NCI-H2029 treated with DMSO at 0.1 percent for 48 hours (cell line): ENCODE data around the gene TCP11L1.
"Not testable (repeated sequence)": the region's sequence is repeated elsewhere in the genome, so short reads cannot be mapped to it uniquely, and the experiment has no call there.

ENCODE experiments used
- DNase-seq: peaks from one replicate; lab custom pipeline; 2025; lab: John Stamatoyannopoulos, UW

The TCP11L1 gene

DNA sequence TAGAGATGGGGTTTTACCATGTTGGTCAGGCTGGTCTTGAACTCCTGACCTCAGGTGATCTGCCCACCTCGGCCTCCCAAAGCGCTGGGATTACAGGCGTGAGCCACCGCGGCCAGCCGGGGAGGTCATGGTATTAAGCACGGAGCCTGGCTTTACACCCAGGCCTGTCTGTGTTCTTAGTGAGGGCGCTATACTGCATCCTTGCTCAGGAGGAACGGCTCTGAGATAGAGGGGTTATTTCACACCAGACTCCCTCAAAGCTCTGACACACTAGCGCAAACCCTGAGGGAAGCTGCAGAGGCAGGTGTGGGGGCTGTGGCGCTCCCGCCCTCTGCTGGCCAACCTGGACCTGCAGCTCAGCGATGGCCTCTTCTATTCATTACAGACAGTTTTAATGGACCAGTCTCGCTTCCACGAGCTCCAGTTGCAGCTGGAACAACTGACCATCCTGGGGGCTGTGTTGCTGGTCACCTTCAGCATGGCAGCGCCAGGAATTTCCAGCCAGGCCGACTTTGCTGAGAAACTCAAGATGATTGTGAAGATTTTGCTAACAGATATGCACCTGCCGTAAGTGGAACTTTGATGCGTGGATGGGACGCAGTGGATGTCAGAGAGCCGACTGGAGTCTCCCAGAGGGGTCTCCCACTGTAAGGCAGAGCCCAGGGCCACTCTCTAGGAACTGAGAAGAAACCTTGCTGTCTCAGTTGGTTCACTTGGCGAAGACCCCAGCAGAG lies 26.2 kb downstream of the TCP11L1 start:
- DNase-seq: peak; percentile 32

DNA sequence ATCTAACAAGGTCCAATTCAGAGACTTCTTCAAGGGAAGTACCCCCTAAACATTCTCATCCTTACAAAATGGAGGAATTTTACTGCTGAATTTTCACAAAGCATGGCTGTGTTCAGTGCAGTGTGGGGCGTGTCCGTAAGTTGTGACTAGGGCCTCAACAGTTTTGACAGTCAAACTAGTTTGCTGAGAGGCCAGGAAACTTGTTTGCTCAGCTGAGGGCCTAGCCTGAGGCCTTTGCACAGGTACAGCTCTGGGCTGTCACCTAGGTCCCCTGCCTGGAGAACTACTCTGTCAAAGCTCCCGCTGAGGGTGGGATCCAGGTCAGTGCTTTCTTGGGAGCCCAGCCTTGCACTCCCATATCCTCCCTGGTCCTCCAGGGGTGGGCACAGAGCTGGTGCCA lies 27.9 kb downstream of the TCP11L1 start:
- DNase-seq: no peak

DNA sequence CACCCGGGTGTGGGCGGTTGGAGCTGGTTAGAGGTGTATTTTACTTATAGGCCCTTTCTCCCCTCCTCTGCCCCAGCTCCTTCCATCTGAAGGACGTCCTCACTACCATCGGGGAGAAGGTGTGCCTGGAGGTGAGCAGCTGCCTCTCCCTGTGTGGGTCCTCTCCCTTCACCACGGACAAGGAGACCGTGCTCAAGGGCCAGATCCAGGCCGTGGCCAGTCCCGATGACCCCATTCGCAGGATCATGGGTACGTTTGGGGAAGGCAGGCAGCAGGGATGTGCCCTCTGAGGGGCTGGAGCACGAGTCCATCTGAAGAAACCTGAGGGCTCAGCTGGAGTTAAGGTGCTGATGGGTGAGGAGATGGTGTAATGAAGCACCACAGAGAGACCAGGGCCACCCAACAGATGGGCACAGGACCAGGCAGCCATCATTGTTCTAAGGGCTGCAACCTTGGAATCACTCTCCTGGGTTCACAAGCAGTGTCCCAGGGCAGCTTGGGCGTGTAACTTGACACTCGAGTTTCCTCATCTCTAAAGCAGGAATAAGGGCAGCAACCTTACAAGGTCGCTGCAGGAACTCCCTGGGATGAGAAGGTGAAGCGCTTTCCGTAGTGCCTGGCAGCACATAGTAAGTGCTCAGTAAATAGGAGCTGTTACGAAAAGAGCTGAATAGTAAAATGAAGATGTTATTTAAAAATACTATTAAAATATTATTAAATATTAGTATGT lies 29.4 kb downstream of the TCP11L1 start:
- no peak for DNase-seq

DNA sequence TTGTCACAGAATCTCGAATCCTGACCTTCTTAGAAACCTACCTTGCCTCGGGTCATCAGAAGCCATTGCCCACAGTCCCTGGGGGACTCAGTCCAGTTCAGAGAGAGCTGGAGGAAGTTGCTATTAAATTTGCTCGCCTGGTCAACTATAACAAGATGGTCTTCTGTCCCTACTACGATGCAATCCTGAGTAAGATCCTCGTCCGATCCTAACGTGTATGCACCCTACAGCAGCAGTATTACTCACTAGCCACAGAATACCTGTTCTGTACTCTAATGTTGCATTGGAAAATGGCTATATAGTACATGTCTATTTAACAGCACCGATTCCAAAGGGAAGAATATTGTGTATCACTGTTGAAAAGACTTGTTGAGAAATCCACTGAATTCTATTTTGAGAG lies 33.1 kb downstream of the TCP11L1 start:
- no peak for DNase-seq

DNA sequence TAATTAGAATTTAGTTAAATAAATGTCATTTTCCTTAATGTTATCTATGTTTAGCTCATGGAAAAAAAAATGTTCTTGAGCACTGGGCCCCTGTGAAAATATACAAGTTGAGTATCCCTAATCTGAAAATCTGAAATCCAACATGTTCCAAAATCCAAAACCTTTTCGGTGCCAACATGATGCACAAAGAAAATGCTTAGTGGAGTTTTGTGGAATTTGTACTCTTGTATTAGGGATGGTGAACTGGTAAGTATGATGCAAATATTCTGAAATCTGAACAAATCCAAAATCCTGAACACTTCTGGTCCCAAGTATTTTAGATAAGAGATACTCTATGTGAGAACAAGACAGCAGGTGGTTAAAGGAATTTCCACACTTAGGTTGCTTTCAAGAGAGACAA lies 44.5 kb downstream of the TCP11L1 start:
- no peak for DNase-seq

DNA sequence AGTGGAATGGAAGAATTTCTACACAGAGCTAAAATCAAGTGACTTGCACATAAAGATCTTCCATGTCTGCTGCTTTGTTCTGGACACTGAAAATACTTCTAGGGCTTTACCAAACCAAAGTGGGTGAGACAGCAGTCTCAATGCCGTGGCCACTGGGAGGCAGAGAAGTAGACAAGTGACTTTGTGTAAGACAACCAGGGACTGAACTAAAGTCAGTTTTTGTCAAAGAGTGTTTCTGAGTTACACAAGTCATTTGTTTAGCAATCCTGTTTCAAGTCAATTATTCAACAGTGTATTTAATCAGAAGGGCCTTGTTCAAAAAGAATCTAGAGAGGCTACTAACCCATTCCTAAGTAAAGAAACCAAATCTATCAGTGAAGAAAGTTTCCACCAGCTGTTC lies 46.6 kb downstream of the TCP11L1 start:
- no peak for DNase-seq

DNA sequence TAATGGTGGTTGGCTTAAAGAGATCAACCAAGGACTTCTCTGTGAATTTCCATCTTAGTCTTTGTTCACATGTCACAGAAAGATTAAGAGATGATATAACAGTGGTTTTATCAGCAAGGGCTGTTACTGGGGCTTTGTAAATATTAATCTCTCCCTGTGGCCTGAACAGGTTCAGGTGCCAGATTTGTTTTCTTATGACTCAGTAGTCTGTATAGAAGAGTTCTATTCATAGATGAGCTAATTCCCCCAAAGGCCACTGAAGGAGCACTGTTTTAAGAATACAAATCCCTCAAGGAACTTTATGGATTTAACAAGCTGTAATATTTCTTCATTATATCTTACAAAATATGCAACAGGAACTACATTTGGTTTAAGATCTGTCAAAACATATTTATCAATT lies 50.4 kb downstream of the TCP11L1 start:
- no peak for DNase-seq

DNA sequence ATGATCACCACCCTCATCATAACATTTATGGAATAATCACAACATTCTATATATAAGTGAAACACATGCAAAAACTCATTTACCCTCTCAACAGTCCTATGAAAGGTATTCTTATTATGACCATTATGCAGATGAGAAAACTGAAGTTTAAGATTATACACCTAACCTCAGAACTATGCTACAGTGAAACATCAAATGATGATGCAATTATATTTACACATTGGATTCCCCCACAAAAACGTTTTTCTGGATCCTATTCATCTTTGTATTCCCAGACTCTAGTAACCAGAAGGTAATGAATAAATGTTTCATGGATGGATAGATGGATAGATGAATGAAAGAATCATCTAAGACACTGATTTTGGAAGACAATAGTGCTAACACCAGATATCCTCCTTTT lies 54.8 kb downstream of the TCP11L1 start:
- no peak for DNase-seq

DNA sequence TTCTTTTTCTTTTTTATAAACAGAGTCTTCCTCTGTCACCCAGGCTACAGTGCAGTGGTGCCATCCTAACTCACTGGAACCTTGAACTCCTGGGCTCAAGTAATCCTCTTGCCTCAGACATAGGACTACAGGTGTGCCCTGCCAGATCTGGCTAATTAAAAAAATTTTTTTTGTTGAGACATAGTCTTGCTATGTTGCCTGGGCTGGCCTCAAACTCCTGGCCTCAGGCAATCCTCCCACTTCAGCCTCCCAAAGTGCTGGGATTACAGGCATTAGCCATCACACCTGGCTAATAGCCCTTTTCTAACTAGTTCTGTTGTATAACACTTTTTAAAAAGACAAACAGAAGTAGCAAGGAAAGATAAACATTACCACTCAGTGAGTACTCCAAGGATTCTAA lies 64.5 kb downstream of the TCP11L1 start:
- DNase-seq: no peak

DNA sequence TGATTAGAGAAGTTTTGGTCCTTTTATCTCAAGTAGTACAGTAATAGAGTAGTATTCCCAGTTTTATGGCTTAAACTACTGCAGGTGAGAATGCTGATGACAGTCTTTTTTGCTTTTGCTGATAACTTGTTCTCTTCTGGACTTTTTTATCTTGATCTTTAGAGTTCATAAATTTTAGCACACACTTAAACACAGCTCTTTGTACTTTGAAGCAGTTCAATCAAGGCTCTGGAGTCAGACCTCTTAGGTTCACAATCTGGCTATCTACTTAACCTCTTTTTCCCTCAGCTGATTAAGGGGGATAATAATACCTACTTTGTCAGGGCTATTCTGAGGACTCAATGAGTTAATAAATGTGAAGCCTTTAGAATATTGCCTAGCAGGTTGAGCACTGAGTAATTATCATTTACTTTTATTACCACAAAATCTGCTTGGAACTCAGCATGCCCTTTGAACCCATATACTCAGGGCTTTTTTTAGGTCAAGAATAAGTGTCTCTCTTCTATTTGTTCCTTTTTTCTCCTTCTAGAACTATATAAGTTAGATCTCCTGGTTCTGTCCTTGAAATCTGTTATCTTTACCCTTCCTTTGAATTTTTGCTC lies 70.0 kb downstream of the TCP11L1 start:
- DNase-seq: no peak

DNA sequence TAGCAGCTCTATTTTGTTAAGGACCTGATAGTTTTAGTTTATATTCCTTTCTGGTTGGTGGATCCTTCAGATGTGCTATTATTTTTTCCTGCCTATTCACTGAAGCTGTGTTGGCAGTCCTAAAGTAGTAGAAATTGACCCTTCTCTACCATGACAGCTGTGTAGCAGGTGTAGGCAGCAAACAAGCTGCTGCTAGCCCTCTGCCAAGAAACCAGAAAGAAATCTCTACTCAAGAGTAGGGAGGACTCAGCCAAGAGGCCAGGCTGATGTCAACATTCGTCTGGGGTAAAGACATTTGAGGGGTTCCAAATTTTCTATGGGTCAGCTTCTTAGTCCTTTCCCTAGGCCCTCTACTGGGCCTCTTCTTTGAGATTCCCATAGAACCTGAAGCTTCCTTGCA lies 70.7 kb downstream of the TCP11L1 start:
- DNase-seq: no peak

DNA sequence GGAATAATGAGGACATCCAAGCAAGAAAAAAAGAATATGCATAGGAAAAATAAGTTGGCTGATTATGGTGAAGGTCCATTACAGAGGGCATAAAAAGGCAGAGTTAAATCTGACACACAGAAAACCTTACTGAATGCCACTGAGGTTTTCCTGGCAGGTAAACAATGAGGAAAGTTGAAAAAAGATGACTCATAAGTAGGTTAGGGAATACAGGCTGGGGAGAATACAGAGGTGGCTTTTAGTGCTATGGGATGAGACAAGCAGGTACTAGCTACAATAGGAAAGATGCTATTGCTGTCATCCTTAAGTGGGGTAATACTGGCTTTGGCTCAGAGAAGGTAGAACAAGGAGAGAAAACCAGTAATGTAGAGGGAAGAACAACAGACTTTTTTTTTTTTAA lies 77.2 kb downstream of the TCP11L1 start:
- DNase-seq: no peak

DNA sequence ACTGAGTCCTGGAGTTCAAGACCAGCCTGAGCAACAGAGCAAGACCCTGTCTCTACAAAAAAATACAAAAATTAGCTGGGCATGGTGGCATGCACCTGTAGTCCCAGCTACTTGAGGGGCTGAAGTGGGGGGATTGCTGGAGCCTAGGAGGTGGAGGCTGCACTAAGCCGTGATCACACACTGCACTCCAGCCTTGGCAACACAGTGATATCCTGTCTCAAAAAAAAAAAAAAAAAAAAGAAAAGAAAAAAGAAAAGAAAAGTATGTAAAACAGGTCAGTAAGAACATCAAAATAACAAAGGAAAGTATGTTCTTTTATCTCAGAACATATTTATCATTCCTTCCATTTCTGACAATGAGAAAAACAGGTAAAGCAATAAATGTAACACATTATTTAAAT lies 83.3 kb downstream of the TCP11L1 start:
- not testable (repeated sequence) for DNase-seq
